Measurements from ENCODE around the gene SURF1.
A peak's percentile ranks its signal among the peaks of the same experiment; 100 is the strongest.
"Not testable (repeated sequence)": the region's sequence is repeated elsewhere in the genome, so short reads cannot be mapped to it uniquely, and the experiment has no call there.

Gene SURF1

DNA sequence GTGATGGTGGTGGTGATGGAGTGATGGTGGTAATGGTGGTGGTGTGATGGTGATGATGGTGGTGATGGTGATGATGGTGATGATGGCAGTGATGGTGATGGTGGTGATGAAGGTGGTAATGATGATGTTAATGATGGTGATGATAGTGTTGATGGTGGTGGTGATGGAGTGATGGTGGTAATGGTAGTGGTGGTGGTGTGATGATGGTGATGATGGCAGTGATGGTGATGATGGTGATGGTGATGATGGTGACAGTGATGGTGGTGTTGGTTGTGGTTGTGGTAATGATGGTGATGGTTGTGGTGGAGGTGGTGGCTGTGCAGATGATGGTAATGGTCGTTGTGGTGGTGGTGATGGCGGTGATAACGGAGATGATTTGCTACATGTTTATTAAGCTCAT is 27.2 kb upstream of the SURF1 start:
- no peak for DNase-seq

- no peak for DNase-seq
Measured at GRCh38 chr9:133382507-133383141, 26.3 kb upstream of the SURF1 start.

GRCh38 chr9:133380734-133381133 is 24.4 kb upstream of the SURF1 start:
- DNase-seq = no peak

GRCh38 chr9:133379153-133380086 is 23.1 kb upstream of the SURF1 start:
- no peak for DNase-seq

DNA sequence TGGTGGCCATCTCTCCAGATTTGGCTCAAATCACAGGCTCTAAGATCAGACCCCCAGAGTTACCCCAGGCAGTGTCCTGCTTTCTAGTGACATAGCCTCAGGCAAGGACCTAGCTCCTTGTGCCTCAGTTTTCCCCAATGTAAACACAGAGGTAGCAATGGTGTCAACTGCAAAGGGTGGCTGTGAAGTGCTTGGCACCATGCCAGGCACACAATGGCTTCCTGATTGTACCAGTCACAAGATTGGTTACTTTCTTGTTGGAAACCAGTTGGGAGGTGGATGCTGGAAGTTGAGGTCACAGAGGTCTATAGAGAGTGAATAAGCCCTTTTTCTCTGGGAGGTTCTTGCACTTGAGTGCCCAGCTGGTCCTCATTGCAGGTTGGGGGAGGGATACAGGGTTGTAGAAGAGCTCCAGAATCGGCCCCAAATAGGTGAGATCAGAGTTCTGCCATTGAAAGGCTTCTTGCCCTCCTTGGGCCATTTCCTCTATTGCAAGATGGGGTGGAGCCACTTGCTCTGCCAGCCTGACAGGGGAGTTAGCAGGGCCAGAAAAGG is 22.2 kb upstream of the SURF1 start:
- DNase-seq = peak; percentile 47

DNA sequence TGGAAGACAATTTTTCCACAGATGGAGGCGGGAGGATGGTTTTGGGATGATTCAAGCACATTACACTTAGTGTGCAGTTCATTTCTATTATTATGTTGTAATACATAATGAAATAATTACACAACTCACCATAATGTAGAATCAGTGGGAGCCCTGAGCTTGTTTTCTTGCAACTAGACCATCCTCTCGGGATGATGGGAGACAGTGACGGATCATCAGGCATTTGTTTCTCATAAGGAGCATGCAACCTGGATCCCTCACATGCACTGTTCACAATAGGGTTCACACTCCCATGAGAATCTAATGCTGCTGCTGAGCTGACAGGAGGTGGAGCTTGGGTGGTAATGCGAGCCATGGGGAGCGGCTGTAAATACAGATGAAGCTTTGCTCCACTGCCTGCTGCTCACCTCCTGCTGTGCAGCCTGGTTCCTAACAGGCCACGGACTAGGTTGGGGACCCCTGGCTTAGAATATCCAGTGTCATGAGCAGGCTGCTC is 21.5 kb upstream of the SURF1 start:
- peak; percentile 44 for DNase-seq

GRCh38 chr9:133377280-133377679 is 21.0 kb upstream of the SURF1 start:
- DNase-seq = not testable (repeated sequence)

DNA sequence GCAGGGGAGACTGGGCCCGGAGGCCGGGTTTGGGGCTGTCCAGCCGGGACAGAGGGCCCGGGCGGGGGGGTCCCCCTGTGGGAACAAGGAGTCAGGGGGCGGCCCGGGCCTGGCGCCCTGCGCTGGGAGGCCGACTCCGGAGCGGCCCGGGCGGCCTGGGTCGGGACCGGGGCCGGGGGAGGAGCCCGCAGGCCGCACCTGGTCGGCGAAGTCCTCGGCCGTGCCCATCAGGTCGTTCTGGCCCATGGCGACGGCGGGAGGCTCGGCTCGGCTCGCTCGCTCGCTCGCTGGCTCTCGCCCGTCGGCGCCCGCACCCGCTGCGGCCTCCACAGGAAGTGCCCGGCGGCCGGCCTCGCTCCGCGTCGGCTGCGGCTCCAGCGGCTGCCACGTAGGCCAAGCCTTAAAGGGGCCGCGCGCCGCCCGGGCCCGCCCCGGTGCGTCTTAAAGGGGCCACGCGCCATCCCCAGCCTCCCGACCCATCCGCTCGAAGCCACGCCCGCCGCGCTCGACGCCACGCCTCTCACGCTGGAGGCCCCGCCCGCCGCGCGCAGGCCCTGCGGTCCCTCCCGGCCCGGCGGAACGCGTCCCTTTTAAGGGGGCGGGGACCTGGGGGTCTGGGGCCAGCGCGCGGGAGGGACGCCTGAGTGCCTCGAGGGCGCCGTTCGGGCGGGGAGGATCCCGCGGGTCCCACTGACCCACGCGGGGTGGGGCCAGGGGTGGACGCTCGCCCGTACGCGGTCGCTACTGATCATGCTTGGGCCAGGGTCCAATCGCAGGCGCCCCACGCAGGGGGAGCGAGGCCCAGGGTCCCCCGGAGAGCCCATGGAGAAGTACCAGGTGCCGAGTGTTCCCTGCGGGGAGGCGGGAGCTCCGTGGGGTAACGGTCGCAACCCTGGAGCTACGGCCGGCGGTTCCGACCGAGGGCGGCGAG is 19.7 kb upstream of the SURF1 start, which contains the start of the genes STKLD1 and SURF4:
Gene STKLD1 (plus strand): TSS at position 643 of the 931 bp plus-strand sequence. CDS start 108 bp downstream, at position 751.
Gene SURF4 (minus strand): TSS at position 337 of the 931 bp plus-strand sequence. CDS start 91 bp downstream, at position 246.
- DNase-seq = peak; percentile 96

DNA sequence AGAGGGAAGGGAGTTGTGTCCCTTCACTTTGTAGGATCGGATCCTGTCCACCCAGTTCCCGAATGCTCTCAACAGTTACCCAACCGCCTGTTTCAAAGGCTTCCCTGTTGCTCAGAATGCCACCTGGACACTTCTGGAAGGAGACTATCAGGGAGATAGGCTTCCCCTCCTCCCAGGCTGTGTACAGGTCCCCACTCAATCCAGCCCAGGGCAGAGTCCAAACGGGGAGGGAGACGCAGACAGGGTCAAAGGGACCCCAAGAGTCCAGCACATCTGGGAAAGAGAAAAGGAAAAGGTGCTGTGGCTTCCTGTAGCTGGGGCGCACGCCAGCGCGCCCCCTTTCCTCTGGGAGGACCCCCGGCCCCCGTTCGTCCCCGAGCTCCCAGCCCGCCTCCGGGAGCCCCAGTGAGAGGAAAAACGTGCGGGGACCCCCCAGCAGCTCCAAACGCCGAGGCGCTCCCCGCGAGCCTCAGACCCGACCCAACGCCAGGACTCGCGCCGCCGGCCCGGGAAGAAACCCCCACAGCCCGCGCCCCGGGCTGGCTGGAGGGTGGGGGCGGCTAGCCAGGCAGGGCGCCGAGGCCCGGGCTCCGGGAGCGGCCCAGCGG is 18.9 kb upstream of the SURF1 start:
- DNase-seq = peak; percentile 60

GRCh38 chr9:133374612-133375115 is 18.4 kb upstream of the SURF1 start:
- DNase-seq = peak; percentile 76

DNA sequence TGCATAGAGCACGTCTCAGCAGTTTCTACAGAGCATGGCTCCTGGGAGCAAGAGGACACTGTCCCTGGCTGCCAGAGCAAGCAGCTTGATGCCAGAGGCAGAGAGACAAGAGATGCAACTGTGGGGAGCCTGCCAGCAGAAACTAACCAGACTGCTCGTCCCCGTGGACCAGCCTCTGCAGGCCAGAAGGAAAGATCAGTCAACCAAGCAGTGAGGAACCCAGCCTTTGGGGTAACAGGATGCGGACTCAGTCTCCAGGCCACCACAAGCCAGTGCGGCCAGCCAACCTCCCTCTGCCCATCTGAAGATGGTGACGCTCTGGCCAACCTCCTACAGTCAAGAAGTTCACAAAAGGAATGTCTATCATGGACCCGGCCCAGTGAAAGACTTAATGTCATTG is 15.9 kb upstream of the SURF1 start:
- no peak for DNase-seq

GRCh38 chr9:133371261-133371711 is 15.0 kb upstream of the SURF1 start:
- peak; percentile 75 for DNase-seq

DNA sequence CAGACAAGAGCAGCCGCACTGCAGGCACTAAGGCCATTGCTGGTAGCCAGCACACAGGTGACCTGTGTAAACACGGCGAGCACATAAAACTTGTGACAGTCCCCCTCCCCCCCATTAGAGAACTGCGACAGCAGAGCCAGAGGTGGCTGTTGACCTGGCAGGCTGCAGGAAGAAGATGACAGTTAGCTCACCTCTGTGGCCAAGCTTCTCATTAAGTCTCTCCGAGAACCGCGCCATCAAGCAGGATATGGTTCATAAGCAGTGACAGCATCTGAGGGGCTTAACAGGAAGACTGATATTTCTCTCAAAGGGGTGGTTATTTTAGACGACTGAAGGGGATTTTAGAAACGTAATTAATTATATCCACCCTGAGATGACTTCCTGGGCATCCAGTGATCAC is 14.4 kb upstream of the SURF1 start:
- no peak for DNase-seq

DNA sequence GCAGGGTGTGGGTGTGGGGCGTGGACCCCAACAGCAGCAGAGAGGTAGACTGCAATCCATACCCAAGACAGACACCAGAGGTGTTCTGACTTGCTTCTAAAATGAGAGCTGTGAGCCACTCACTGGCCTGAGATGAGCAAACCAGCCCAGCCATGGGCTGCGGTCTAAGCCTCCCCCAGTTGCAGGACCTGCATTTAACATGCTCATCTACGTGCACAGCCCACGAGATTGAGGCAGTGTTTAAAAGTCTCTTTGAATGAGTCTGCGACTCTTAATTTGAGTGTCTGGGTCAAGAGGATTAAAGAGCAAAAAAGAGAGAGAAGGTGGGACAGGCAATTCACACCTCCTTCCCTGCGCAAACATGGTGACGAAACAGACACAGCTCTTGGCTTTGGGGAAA is 13.6 kb upstream of the SURF1 start:
- no peak for DNase-seq

DNA sequence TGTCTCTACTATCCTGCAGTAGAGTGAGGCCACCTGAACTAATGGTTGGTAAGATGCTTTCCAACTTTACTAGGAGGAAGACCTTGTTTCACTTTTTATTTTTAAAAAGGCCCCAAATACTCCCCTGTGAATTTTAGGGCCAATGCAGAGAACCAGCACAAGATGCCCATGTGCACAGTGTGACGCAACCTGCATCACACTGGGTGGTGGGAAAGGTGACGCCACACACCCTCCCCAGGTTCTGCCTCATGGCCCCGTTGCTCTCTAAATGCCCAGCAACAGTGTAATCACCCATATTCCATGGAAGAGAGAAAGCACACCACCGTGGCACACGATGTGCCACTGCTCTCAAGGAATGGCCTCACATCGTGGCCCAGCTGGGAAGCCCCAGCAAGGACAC is 13.1 kb upstream of the SURF1 start:
- no peak for DNase-seq

- no peak for DNase-seq
Measured at GRCh38 chr9:133368249-133368881, 12.1 kb upstream of the SURF1 start.

- DNase-seq = no peak
Measured at GRCh38 chr9:133367778-133368177, 11.5 kb upstream of the SURF1 start.

GRCh38 chr9:133367221-133367620 is 10.9 kb upstream of the SURF1 start:
- DNase-seq = no peak

GRCh38 chr9:133366435-133366834 is 10.1 kb upstream of the SURF1 start:
- no peak for DNase-seq

DNA sequence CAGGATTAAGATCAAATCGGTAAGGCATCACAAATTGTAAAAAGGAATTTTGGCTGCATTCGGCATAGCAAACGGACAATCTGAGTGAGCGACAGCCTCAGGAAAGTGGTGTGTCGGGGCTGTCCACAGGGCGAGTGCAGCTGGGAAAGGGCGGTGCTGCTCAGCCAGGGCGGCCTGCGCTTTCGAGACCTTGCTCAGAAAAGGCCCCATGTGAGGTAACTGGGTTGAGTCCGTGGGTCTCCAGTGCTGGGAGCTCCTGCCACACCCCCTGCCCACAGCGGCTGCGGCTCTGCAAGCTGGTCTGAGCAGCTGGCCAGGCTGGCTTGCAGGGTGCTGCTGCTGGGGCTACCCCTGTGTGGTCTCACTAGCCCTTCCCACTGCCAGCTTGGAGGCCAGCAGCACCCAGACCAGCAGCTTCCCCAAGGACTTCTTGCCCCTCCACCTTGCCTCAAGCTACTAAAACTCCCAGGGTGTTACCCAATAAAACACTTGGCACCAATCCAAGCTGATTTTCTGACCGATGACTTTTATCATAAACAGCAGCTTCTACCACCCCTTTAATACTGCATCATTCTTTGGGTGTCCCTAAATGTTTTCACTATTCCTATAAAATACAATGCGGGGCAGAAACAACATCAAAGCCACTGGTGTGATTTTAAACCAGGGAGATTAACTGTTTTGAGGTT is 6.2 kb upstream of the SURF1 start:
- DNase-seq = peak; percentile 75

Measured in hematopoietic multipotent progenitor cell treated with erythropoietin and hydrocortisone succinate and interleukin-3 and kit ligand, for 6 days (in vitro differentiated cells).